ENCODE measurements around the gene PDK3.

The PDK3 gene

DNA sequence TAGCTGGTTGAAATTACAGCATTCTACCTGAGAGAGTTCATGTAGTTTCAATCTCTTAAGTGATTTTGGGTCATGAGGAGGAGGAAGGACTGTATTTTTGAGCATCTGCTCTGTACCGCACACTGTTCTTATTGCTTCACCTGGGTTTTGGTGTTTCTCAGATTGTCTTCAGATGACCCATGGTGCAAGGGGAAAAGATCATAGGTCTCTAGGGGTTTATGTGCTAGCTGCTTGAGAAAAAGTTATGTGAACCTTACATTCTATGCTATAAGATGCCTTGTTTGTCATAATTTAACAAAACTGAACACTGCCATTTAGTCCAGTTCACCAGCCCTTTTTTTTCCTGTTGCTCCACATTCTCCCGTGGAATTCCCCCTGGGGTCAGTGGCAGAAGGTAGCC, 60.4 kb downstream of the PDK3 start:
- Histone ChIP-seq H3K27ac (ENCODE audit: low read length) (no peak overlapping the region), H3K9ac (ENCODE audit: low read depth, low read length) (no peak overlapping the region), H3K4me1 (ENCODE audit: insufficient read depth, low read length) (no peaks in the 10 kb centered on the region), H3K4me3 (ENCODE audit: low read depth in 1 of 2, low read length in 2 of 2) (no peak overlapping the region), H2AFZ (ENCODE audit: low read depth, low read length) (no peak overlapping the region), H3K9me3 (ENCODE audit: insufficient read depth, low read length, severe bottlenecking) (no peaks in the 10 kb centered on the region), H3K27me3 (ENCODE audit: insufficient read depth, low read length, poor library complexity) (no peaks in the 10 kb centered on the region), H3K4me2 (ENCODE audit: insufficient read depth, low read length) (no peak overlapping the region), H4K20me1 (ENCODE audit: insufficient read depth, low read length) (no peaks in the 10 kb centered on the region), H3K79me2 (ENCODE audit: insufficient read depth, low read length) (no peaks in the 10 kb centered on the region), H3K36me3 (ENCODE audit: insufficient read depth, low read length) (peaks cover 18% of the 10 kb centered on the region)
- TF ChIP-seq, protein P1, sequence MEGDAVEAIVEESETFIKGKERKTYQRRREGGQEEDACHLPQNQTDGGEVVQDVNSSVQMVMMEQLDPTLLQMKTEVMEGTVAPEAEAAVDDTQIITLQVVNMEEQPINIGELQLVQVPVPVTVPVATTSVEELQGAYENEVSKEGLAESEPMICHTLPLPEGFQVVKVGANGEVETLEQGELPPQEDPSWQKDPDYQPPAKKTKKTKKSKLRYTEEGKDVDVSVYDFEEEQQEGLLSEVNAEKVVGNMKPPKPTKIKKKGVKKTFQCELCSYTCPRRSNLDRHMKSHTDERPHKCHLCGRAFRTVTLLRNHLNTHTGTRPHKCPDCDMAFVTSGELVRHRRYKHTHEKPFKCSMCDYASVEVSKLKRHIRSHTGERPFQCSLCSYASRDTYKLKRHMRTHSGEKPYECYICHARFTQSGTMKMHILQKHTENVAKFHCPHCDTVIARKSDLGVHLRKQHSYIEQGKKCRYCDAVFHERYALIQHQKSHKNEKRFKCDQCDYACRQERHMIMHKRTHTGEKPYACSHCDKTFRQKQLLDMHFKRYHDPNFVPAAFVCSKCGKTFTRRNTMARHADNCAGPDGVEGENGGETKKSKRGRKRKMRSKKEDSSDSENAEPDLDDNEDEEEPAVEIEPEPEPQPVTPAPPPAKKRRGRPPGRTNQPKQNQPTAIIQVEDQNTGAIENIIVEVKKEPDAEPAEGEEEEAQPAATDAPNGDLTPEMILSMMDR (IDR thresholded peaks at IDR 0.05; ENCODE audit: borderline replicate concordance, extremely low read depth, low read length, poor library complexity, severe bottlenecking), result no peak
- no peak for TF ChIP-seq EZH2 (IDR thresholded peaks at IDR 0.05; ENCODE audit: borderline replicate concordance, low read depth, low read length, severe bottlenecking)
- no peak for DNase-seq
- no peak for ATAC-seq (ENCODE audit: insufficient read depth, low read depth)

DNA sequence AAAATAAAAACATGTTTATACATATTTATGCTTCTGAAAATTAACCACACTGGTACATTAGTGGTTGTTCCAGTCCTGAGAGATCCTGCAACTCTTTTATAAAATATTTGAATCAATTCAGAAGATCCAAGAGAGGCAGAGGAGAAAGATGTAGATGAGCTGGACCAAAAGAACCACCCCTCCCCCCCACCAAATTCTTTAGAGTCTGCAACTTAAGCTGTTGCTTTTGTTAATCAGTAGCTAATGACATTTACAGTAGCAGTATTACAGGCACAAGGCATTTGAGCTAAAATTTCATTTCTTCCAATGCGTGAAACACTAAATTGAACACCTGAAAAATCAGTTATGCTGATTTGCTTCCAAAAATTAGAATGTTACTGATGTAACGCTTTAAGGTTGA, 61.5 kb downstream of the PDK3 start:
- H3K4me2 ChIP-seq (ENCODE audit: insufficient read depth, low read length), result no peak overlapping the region
- no peaks in the 10 kb centered on the region for H4K20me1 ChIP-seq (ENCODE audit: insufficient read depth, low read length)
- H3K36me3 ChIP-seq (ENCODE audit: insufficient read depth, low read length), result peaks cover 20% of the 10 kb centered on the region
- TF ChIP-seq, protein P1 (IDR thresholded peaks at IDR 0.05; ENCODE audit: borderline replicate concordance, extremely low read depth, low read length, poor library complexity, severe bottlenecking), result no peak
- TF ChIP-seq EZH2 (IDR thresholded peaks at IDR 0.05; ENCODE audit: borderline replicate concordance, low read depth, low read length, severe bottlenecking), result no peak
- H3K27me3 ChIP-seq (ENCODE audit: insufficient read depth, low read length, poor library complexity), result no peaks in the 10 kb centered on the region
- no peaks in the 10 kb centered on the region for H3K9me3 ChIP-seq (ENCODE audit: insufficient read depth, low read length, severe bottlenecking)
- H2AFZ ChIP-seq (ENCODE audit: low read depth, low read length), result no peak overlapping the region
- H3K4me1 ChIP-seq (ENCODE audit: insufficient read depth, low read length), result no peaks in the 10 kb centered on the region
- DNase-seq (no peak), ATAC-seq (ENCODE audit: insufficient read depth, low read depth) (no peak)
- H3K79me2 ChIP-seq (ENCODE audit: insufficient read depth, low read length), result no peaks in the 10 kb centered on the region
- H3K27ac ChIP-seq (ENCODE audit: low read length), result no peak overlapping the region
- no peak overlapping the region for H3K4me3 ChIP-seq (ENCODE audit: low read depth in 1 of 2, low read length in 2 of 2)
- H3K9ac ChIP-seq (ENCODE audit: low read depth, low read length), result no peak overlapping the region

DNA sequence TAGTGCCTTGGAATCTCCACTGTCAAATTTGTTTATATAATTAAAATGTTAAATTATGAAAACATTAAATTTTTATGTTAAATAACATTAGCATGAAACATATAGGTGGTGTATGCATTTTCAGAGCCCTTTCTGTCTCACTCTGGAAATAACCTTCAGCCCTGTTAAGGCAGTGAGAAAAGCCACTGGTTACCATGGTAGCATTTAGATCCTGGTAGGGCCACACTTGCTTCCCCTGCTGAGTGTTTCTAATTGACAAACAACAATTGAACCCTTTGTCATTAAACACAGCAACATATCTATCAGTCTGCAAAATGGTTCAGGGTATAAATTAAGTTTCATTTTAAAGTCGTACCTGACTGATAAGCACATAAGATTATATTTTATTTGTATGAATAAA, 63.5 kb downstream of the PDK3 start:
- peaks cover 29% of the 10 kb centered on the region for H3K36me3 ChIP-seq (ENCODE audit: insufficient read depth, low read length)

More for the DNA sequence above, 63.5 kb downstream of the PDK3 start:
- Histone ChIP-seq H3K4me3 (ENCODE audit: low read depth in 1 of 2, low read length in 2 of 2) (no peak overlapping the region), H3K9ac (ENCODE audit: low read depth, low read length) (no peak overlapping the region), H3K4me2 (ENCODE audit: insufficient read depth, low read length) (no peak overlapping the region), H3K27me3 (ENCODE audit: insufficient read depth, low read length, poor library complexity) (no peaks in the 10 kb centered on the region), H3K4me1 (ENCODE audit: insufficient read depth, low read length) (no peaks in the 10 kb centered on the region), H4K20me1 (ENCODE audit: insufficient read depth, low read length) (no peaks in the 10 kb centered on the region), H3K9me3 (ENCODE audit: insufficient read depth, low read length, severe bottlenecking) (no peaks in the 10 kb centered on the region), H2AFZ (ENCODE audit: low read depth, low read length) (no peak overlapping the region), H3K27ac (ENCODE audit: low read length) (no peak overlapping the region), H3K79me2 (ENCODE audit: insufficient read depth, low read length) (no peaks in the 10 kb centered on the region)
- TF ChIP-seq, protein P1 (IDR thresholded peaks at IDR 0.05; ENCODE audit: borderline replicate concordance, extremely low read depth, low read length, poor library complexity, severe bottlenecking), result no peak
- DNase-seq (no peak), ATAC-seq (ENCODE audit: insufficient read depth, low read depth) (no peak)
